IgD-negative memory B cell (primary cell): ENCODE data around the gene COL24A1. TPM values are rescaled to one million over a fixed set of nuclear protein-coding genes. Genes with fewer than 3 reads are reported as not detected.
"Not testable (repeated sequence)": the region's sequence is repeated elsewhere in the genome, so short reads cannot be mapped to it uniquely, and the experiment has no call there.

Experiments used
- H3K27ac Mint-ChIP-seq, 3 donors: one replicate each; pipeline ENCODE4 v1.8.0; 2020 to 2022; ENCODE audit warnings: mild to moderate bottlenecking in 3 of 3, mixed read lengths in 3 of 3, moderate library complexity in 1 of 3
- H3K27me3 Mint-ChIP-seq: one replicate; pipeline ENCODE4 v1.8.0; 2021; ENCODE audit warnings: mixed read lengths
- H3K36me3 Mint-ChIP-seq: one replicate; pipeline ENCODE4 v1.8.0; 2020; ENCODE audit warnings: mild to moderate bottlenecking, mixed read lengths
- H3K4me1 Mint-ChIP-seq, 3 donors: one replicate each; pipeline ENCODE4 v1.8.0; 2020 to 2022; ENCODE audit warnings: mixed read lengths in 3 of 3, mild to moderate bottlenecking in 1 of 3
- H3K4me3 Mint-ChIP-seq, 4 donors: one replicate each; pipeline ENCODE4 v1.8.0; 2020 to 2022; ENCODE audit warnings: mild to moderate bottlenecking in 4 of 4, mixed read lengths in 4 of 4, moderate library complexity in 3 of 4
- H3K9me3 Mint-ChIP-seq, 3 donors: one replicate each; pipeline ENCODE4 v1.8.0; 2020 to 2021; ENCODE audit warnings: mixed read lengths in 3 of 3, mild to moderate bottlenecking in 1 of 3
- polyA plus RNA-seq: library from polyadenylated mRNA; unstranded; fragments of 300-500 nt; fragmentation: Illumina TruSeq; gene quantifications from one replicate; pipeline ENCODE4 v1.2.3, GENCODE V29; 2021

The COL24A1 gene
- polyA plus RNA-seq, 1 donor from 2014 or later: not detected

DNA sequence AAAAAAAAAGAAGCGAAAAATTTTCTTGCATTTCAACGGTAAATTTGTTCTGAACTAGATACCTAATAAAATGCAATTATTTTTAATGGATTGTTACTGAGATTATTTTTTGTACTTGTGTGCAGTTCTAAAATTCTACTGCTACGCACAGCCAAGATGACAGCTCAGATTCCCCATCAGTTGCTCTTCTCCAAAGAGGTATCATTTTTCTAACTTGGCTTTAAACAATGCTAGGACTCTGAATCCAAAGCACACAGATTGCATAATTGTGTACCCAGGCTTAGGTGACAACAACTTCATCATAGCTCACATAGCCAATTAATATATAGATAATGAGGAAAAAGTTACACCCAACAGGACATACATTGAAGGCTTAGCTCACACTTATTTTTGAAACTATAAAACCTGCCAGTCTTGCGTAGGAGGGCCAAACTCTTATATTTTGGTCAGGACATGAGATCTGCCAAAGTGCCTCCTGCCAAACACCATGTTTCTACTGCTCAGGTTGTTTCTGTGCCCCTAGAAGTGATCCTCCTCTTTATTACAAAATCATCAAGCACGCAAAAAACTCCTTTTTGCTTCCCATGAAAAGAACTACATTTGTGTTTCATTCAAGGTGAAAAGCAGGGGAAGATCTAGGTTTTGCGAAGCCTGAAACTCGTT lies 437.8 kb downstream of the COL24A1 start:
- H3K36me3 Mint-ChIP-seq: peaks cover 1% of the 10 kb centered on the region
- no peak overlapping the region for H3K4me3 Mint-ChIP-seq
- peaks cover 0 to 18% (median 18%) of the 10 kb centered on the region in 3 donors for H3K9me3 Mint-ChIP-seq
- H3K27me3 Mint-ChIP-seq: peaks cover 9% of the 10 kb centered on the region
- no peaks in the 10 kb centered on the region for H3K4me1 Mint-ChIP-seq
- no peak overlapping the region for H3K27ac Mint-ChIP-seq

DNA sequence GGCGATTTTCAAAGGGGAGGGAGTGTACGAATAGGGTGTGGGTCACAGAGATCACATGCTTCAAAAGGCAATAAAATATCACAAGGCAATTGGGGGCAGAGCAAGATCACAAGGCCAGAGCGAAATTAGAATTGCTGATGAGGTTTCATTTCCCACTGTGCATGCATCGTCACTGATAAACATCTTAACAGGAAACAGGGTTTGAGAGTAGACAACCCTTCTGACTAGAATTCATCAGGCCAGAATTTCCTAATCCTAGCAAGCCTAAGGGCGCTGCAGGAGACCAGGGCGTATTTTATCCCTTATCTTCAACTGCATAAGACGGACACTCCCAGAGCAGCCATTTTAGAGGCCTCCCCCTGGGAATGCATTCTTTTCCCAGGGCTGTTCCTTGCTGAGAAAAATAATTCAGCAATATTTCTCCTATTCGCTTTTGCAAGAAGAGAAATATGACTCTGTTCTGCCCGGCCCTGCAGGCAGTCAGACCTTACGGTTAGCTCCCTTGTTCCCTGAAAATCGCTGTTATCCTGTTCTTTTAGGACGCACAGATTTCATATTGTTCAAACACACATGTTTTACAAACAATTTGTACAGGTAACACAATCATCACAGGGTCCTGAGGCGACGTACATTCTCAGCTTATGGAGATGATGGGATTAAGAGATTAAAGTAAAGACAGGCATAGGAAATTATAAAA lies 442.0 kb downstream of the COL24A1 start:
- not testable (repeated sequence) for H3K9me3 Mint-ChIP-seq, H3K4me3 Mint-ChIP-seq, H3K4me1 Mint-ChIP-seq, H3K27me3 Mint-ChIP-seq, H3K36me3 Mint-ChIP-seq, H3K27ac Mint-ChIP-seq

DNA sequence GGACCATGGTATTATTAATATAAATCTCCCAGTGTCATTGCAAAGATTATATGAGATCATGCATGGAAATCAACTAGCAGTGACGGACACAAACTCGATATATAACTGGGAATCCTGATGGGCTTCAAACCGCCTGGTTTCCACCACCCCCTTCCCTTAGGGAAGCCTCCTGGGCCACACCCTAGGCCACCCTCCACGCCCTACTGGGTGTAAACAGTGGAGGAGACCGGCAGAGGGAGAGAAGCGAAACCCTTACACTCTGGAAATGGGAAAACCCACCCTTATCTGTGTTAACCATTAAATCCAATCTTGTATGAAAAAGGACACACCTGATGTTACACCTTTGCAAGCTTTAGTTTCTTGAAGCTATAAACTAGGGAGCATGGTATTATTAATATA lies 447.7 kb downstream of the COL24A1 start:
- Mint-ChIP-seq H3K27me3 (no peaks in the 10 kb centered on the region), H3K9me3 (peaks cover 0 to 3% (median 0%) of the 10 kb centered on the region in 3 donors), H3K4me3 (no peak overlapping the region), H3K4me1 (peaks cover 13 to 17% (median 15%) of the 10 kb centered on the region in 3 donors), H3K36me3 (peaks cover 12% of the 10 kb centered on the region), H3K27ac (no peak overlapping the region)

DNA sequence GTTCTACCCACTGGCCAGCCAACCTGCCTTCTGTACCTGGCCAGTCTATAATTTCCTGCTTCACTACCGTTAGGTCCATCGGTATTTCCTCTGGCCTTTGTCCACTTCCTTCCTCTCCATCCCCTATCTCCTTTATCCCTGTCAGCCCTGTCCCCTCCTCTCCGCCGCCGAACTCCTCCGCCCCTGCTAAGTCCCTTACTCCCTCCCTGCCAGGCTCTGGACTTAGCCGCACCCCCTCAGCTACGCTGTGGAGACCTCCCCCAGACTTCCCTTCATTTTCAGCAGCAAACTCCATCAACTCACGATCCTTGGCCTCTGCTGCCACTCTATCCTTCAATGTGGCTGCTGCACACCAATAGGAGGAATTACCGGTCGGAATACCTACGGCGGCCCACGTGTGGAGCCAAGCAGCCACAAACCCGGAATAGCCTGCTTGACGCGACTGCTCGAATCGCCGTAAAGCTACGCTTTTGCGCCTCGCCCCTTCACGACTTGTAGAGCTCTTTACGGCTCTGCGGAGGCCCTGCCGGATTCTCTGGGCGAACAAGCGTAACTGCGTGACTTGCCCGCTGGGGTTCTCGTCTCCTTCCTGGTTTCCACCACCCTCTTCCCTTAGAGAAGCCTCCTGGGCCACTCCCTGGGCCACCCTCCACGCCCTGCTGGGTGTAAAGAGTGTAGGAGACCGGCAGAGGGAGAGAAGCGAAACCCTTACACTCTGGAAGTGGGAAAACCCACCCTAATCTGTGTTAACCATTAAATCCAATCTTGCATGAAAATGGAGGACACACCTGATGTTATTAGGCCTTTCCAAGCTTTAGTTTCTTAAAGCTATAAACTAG lies 448.4 kb downstream of the COL24A1 start, which contains the start of gene ZNHIT6:
TSS of gene ZNHIT6 (minus strand) at position 444 of the 839 bp plus-strand sequence. CDS start at position 295, 149 bp downstream.
- Mint-ChIP-seq H3K27me3 (no peaks in the 10 kb centered on the region), H3K27ac (no peak within 1 kb of the TSS), H3K4me1 (peaks cover 17 to 20% (median 19%) of the 10 kb centered on the region in 3 donors), H3K36me3 (peaks cover 14% of the 10 kb centered on the region), H3K9me3 (peaks cover 0 to 3% (median 0%) of the 10 kb centered on the region in 3 donors), H3K4me3 (no peak within 1 kb of the TSS)

DNA sequence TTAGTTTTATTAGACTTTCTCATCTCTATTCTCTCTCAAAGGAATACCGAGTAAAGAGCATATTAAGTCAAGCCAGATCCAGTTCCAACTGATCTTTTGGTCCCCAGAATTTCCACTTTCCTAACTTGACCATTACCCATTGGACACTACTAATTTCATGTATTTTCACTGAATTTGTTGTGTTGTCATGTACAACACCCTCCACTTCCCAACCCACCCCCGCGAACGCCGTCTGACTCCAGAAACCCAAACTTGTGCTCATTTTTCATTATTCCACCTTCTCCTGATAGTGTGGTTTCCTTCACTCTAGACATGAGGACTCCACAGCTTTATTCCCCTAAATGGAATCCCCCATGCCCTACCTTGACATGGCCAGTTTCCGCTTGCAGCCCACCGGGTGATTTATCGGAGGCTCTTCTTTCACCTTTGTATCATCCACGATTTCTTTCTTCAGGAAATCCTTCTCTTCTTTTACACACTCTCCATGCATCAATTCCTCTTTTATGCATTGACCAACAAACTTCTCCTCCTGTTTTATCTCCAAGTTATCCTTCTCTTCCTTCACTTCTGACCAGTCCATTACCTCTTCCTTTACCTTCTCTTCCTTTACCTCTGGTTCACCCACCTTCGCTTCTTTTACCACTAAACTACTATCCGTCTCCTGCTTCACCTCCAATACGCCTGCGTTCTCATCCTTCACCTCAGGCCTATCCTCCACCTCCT lies 449.1 kb downstream of the COL24A1 start:
- Mint-ChIP-seq H3K36me3 (peaks cover 14% of the 10 kb centered on the region), H3K4me1 (peaks cover 17 to 20% (median 20%) of the 10 kb centered on the region in 3 donors), H3K27me3 (no peaks in the 10 kb centered on the region), H3K27ac (no peak overlapping the region), H3K9me3 (peaks cover 0 to 3% (median 0%) of the 10 kb centered on the region in 3 donors), H3K4me3 (no peak overlapping the region)

DNA sequence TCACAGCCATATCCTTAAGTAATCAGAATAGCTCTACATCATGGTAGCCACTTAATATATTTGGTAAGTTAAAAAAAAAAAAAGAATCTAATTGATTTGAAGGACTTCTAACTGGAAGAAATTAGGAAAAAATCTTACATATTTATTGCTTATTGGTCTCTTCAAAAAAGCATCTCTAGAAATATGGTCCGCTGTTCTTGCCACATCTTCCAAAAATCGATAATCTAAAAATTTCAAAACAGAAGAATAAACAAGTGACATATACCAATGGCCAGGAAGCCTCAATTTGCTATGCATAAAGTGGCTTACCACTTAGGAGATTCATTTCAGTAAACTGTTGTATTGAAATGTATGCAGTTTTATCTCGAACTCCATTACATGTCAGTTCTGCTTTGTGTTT lies 450.6 kb downstream of the COL24A1 start:
- Mint-ChIP-seq H3K27me3 (no peaks in the 10 kb centered on the region), H3K36me3 (peaks cover 18% of the 10 kb centered on the region), H3K4me3 (peak overlapping the region in 1 of 4 donors; percentile 70), H3K9me3 (peaks cover 0 to 3% (median 0%) of the 10 kb centered on the region in 3 donors), H3K4me1 (peaks cover 17 to 22% (median 20%) of the 10 kb centered on the region in 3 donors), H3K27ac (no peak overlapping the region)

DNA sequence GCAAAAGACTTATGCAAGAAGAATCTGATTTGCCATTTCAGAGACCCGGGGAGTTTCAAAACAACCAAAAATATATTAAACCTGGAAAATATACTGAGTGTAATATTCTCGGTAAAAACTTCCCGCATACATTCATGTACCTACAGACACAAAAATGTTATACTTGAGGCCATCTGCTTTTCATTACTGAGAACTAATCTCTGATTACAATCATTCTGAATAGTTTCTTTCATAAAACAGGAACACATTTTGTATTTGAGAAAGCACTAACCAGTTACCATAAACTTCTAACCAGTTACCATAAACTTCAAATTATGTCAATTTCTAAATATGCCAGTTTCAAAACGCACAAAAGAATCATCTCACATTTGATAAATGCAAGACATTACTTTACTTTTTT lies 456.1 kb downstream of the COL24A1 start:
- no peak overlapping the region for H3K4me3 Mint-ChIP-seq
- H3K36me3 Mint-ChIP-seq: peaks cover 20% of the 10 kb centered on the region
- no peaks in the 10 kb centered on the region for H3K27me3 Mint-ChIP-seq
- H3K9me3 Mint-ChIP-seq: no peaks in the 10 kb centered on the region
- no peak overlapping the region for H3K27ac Mint-ChIP-seq
- H3K4me1 Mint-ChIP-seq: peaks cover 15 to 17% (median 15%) of the 10 kb centered on the region in 3 donors

DNA sequence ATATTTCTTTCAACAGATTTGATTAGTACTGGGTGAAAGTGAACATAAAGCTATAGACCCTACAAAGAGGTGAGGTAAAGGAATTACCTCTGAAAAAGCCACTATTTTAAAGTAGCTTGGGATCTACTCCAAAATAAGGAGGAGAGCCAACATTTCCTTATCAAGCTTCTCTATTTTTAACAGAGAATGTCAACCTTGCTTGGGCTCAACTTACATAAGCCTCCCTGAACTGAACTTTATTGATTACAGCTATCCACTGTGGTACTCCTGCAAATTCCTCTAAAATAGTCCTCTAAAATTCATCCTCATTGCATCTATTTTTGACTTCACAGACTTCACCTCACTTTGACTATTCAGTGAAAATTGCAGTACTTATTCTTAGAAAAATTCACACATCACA lies 458.7 kb downstream of the COL24A1 start:
- peaks cover 2 to 16% (median 11%) of the 10 kb centered on the region in 3 donors for H3K4me1 Mint-ChIP-seq
- H3K36me3 Mint-ChIP-seq: peaks cover 10% of the 10 kb centered on the region
- no peak overlapping the region for H3K27ac Mint-ChIP-seq
- no peak overlapping the region for H3K4me3 Mint-ChIP-seq
- no peaks in the 10 kb centered on the region for H3K9me3 Mint-ChIP-seq
- no peaks in the 10 kb centered on the region for H3K27me3 Mint-ChIP-seq

DNA sequence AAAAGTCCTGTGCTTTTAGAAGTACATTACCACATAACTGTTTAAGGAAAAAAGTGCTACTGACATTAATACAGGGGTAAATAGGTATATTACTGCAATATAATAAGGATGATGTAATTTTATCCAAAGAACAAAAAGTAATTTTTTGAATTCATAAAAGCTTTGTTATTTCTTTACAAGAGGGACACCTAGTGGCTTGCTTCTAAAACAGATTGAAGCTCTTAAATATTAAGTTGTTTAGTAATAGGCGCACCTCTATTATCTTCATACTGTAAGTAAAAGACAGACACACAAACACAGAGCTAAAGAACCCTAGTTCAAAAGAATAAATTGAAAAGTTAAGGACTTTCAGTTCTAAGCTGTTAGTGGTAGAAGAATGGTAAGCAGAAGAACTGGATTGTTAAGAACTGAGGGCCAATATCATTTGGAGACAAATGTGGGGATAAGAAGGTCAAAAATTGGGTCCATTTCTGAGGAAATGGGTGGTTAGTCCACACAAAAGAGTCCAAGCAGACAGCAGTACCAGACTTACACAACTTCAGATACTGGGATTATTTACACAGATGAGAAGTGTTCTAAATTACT lies 463.8 kb downstream of the COL24A1 start:
- Mint-ChIP-seq H3K36me3 (peaks cover 12% of the 10 kb centered on the region), H3K27me3 (no peaks in the 10 kb centered on the region), H3K9me3 (no peaks in the 10 kb centered on the region), H3K4me1 (peaks cover 2 to 16% (median 8%) of the 10 kb centered on the region in 3 donors), H3K4me3 (no peak overlapping the region), H3K27ac (no peak overlapping the region)

DNA sequence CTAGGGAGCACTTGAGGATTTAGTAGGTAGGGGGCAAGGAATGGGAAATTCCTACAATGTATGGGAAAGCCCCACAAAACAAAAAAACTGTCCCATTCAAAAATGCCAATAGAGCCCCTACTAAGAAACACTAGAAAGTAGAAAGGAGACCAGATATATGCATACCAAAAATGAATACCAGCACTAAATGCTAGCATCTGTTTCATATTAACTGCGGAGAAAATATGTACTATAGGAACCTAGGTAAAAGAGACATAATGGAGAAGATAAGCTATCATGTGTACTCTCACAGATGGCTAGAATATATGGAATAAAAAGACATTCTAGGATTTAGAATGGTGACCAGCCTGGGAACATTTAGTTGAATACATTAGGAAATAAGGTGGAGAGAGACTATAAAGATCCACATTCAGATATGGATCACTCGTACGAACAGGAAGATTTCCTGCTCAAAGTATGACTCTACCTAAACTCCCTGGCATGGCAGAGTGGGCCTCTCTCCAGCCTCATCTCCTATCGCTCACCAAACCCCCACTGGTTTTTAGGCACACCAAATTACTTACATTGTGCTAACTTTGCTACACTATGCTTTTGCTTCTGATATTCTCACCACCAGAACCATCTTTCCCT lies 466.7 kb downstream of the COL24A1 start:
- H3K27ac Mint-ChIP-seq: no peak overlapping the region
- no peak overlapping the region for H3K4me3 Mint-ChIP-seq
- H3K36me3 Mint-ChIP-seq: peaks cover 7% of the 10 kb centered on the region
- H3K4me1 Mint-ChIP-seq: peaks cover 2 to 16% (median 5%) of the 10 kb centered on the region in 3 donors
- H3K9me3 Mint-ChIP-seq: no peaks in the 10 kb centered on the region
- no peaks in the 10 kb centered on the region for H3K27me3 Mint-ChIP-seq

DNA sequence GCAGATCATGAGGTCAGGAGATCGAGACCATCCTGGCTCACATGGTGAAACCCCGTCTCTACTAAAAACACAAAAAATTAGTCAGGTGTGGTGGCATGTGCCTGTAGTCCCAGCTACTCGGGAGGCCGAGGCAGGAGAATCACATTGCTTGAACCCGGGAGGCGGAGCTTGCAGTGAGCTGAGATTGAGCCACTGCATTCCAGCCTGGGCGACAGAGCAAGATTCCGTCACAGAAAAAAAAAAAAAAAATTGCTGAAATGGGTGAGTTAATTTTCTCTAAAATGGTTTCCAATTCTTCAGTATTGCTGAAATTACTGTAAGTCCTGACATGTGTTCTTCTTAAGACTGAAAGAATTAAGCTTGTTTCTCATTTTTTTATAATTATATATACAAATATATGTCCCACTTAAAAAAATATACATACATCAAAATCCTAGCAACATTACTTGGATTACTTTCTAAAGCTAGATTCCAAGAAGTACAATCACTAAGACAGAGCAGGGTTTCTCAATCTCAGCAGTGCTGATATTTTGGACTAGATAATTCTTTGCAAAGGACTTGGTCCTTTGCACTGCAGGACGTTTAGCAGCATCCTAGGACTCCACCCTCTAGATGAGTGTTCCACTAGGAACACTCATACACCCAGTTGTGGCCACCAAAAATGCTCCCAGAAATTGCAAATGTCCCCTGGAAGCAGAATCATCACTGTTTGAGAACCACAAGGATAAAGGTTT lies 473.1 kb downstream of the COL24A1 start:
- no peak overlapping the region for H3K27ac Mint-ChIP-seq
- no peak overlapping the region for H3K4me3 Mint-ChIP-seq
- no peaks in the 10 kb centered on the region for H3K9me3 Mint-ChIP-seq
- H3K36me3 Mint-ChIP-seq: peaks cover 1% of the 10 kb centered on the region
- peaks cover 0 to 4% (median 0%) of the 10 kb centered on the region in 3 donors for H3K4me1 Mint-ChIP-seq
- H3K27me3 Mint-ChIP-seq: no peaks in the 10 kb centered on the region

DNA sequence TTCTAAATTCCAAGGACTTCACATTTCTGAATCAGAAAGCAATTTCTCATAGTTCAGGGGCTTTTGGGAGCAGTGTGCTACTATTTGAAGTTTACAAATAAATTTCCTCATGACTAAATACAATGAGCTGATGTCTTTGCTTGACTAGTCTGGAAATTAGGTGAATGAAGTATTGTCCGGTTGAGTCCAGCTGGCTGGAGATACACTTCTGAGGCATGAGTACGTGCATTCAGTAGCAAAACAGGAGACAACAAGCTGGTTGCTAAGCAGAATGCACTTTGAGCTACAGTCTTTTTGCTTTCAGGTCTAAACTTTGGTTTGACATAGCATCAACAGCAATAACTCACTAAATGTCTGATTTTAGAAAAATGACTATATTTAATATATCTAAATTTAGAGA lies 475.5 kb downstream of the COL24A1 start:
- no peaks in the 10 kb centered on the region for H3K36me3 Mint-ChIP-seq
- peaks cover 0 to 4% (median 0%) of the 10 kb centered on the region in 3 donors for H3K4me1 Mint-ChIP-seq
- H3K27ac Mint-ChIP-seq: no peak overlapping the region
- H3K9me3 Mint-ChIP-seq: no peaks in the 10 kb centered on the region
- no peaks in the 10 kb centered on the region for H3K27me3 Mint-ChIP-seq
- H3K4me3 Mint-ChIP-seq: no peak overlapping the region
